Epithelial cell of esophagus (primary cell): ENCODE data around the gene TPO.

Experiments
- DNase-seq: peaks from one replicate; pipeline ENCODE4 v3.0.0; 2010; ENCODE audit warnings: low read depth
- H3K4me3 ChIP-seq: 2 replicates; pipeline ENCODE4 v1.5.1; 2011; ENCODE audit warnings: mild to moderate bottlenecking, low read length, control low read depth
- CTCF ChIP-seq: IDR thresholded peaks from 2 replicates; pipeline ENCODE4 v1.5.1; 2011; ENCODE audit warnings: low read depth, mild to moderate bottlenecking, low read length, control low read depth, inconsistent platforms; ENCODE audit not compliant: insufficient read depth; ENCODE audit errors: missing control alignments

TPO gene

GRCh38 chr2:1552611-1553010, 139.3 kb downstream of the TPO start:
- no peak for DNase-seq
- no peak overlapping the region for H3K4me3 ChIP-seq
- no peak for TF ChIP-seq CTCF

DNA sequence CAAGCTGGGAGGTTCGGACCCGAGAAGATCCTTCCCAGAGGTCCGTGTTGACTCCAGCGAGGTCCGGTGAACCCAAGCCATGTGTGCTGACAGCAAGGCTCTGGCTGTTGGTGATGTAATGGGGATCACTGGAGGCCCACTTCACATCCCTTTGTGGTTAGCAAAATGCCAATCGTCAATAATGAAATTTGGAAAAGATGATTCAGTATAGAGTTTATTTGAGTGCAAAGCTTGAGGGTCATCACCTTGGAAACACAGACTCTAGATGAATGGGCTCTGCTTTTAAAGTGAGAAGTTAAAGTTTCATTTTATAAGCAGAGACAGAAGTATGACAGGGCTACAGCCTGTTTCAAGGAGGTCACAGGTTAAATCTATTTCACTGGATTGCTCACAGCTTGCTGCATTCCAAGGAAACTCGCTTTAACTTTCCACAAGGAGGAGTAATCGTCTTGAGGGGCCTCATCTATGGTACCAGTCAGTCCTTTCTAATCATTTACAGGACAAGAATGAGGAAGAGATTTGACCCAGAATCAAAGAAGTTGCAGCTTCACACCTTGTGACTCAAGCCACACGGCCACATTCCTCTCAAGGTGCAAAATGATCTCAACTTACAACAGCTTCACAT, 140.5 kb downstream of the TPO start:
- DNase-seq = peak; percentile 34
- no peak for TF ChIP-seq CTCF
- no peak overlapping the region for H3K4me3 ChIP-seq

GRCh38 chr2:1556286-1556685, 143.0 kb downstream of the TPO start:
- no peak for DNase-seq
- no peak overlapping the region for H3K4me3 ChIP-seq
- no peak for TF ChIP-seq CTCF

DNA sequence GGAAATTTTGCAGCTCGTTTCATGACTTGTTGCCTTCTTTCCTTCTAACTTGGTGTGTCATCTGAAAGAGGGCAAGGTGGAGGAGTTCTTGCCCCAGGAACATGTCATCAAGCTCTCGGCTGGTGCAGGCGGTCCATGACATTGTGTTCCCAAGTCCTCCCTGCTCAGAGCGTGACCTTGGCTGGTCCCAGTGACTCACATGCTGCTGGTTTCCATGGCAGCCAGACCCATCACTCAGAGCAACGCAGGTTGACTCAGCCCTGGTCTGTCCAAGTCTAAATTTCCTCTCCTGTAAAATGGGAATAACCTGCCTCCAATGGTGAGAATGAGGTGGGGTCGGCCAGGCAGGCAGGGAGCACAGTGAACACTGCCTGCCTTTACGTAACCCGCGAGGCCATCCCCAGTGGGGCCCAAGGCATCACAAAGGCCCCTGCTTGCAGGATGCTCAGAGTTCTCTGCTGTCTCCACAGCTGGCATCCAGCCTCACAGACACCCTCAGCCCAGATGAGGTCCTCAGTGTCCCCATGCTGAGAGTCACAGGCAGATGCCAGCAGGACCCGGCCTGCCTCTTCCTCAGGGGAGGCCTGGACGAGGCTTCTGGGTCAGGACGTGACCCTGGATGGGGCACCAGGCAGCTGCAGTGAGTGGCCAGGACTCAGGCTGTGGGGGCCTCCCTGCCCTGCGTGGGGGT, 143.7 kb downstream of the TPO start:
- no peak for TF ChIP-seq CTCF
- H3K4me3 ChIP-seq = no peak overlapping the region
- peak; percentile 16 for DNase-seq

DNA sequence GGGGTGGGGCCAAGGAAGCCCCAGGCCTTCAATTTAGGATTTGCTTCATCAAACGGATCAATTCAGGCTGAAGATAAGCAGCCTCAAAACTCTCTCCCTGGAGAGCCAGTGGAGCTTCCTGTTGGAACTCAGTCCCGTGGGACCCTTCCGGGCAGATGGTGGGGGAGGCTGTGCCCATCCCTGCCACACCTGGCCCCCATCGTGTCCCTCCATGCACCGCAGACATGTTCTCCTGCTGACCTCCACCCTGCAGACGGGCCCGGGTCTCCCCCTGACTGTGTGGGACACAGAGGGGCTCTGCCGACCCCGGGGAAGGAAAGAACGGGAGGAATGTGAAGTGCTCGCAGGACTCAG, 144.2 kb downstream of the TPO start:
- no peak overlapping the region for H3K4me3 ChIP-seq
- DNase-seq = no peak
- TF ChIP-seq CTCF = no peak

GRCh38 chr2:1559589-1560175, 146.4 kb downstream of the TPO start:
- TF ChIP-seq CTCF = no peak
- no peak overlapping the region for H3K4me3 ChIP-seq
- no peak for DNase-seq
